IMR-90 (cell line): ENCODE measurements around the gene CAMTA1. TPM values are rescaled to one million over a fixed set of nuclear protein-coding genes. Genes with fewer than 3 reads are reported as not detected.

Experiments used
- ATAC-seq: fragments of 200-7000 bp; cut with Tn5 transposase; 2 replicates; pipeline ENCODE4 v1.9.1; 2020; ENCODE audit warnings: low read depth, mild to moderate bottlenecking, moderate library complexity
- BruUV-seq: library from RNA; stranded (reverse); fragments of 400-500 nt; replicated peaks from 2 replicates; lab custom pipeline; 2021; lab: Mats Ljungman, UMichigan
- CTCF ChIA-PET: fragments of 300-600 bp; formaldehyde crosslinking; extraction: SDS; loops from one replicate; lab custom pipeline; 2021; ENCODE audit warnings: antibody characterized with exemption; lab: Yijun Ruan, JAX
- POLR2A ChIA-PET: fragments of 300-600 bp; sonication (Branson Sonifier 250); formaldehyde crosslinking; loops from one replicate; lab custom pipeline; 2022; ENCODE audit warnings: antibody characterized with exemption; ENCODE audit not compliant: unreplicated experiment; lab: Charles Lee
- DNase-seq: peaks from one replicate; pipeline ENCODE4 v3.0.0; 2013
- H2AFZ ChIP-seq: replicated peaks from 2 replicates; pipeline ENCODE3; 2013; ENCODE audit warnings: low read length, mild to moderate bottlenecking; ENCODE audit not compliant: poor library complexity
- H2AK5ac ChIP-seq: 2 replicates; pipeline ENCODE4 v1.6.1; 2013; ENCODE audit warnings: low read depth, low read length, inconsistent platforms
- H2AK9ac ChIP-seq: replicated peaks from 2 replicates; pipeline ENCODE3; 2013; ENCODE audit warnings: mild to moderate bottlenecking, low read depth, low read length, moderate library complexity; ENCODE audit not compliant: poor library complexity
- H2BK120ac ChIP-seq: 2 replicates; pipeline ENCODE4 v1.6.1; 2013; ENCODE audit warnings: low read depth, low read length, inconsistent platforms
- H2BK15ac ChIP-seq: 3 replicates; pipeline ENCODE4 v1.6.1; 2013; ENCODE audit warnings: low read depth, low read length, inconsistent platforms
- H2BK20ac ChIP-seq: 2 replicates; pipeline ENCODE4 v1.6.1; 2013; ENCODE audit warnings: low read depth, mild to moderate bottlenecking, inconsistent platforms, low read length, moderate library complexity
- H2BK5ac ChIP-seq: 2 replicates; pipeline ENCODE4 v1.6.1; 2013; ENCODE audit warnings: mild to moderate bottlenecking, low read depth, low read length, inconsistent platforms; ENCODE audit not compliant: poor library complexity, severe bottlenecking
- H3K14ac ChIP-seq: replicated peaks from 2 replicates; pipeline ENCODE4 v1.6.1; 2013; ENCODE audit warnings: low read depth, low read length, inconsistent platforms
- H3K18ac ChIP-seq: 2 replicates; pipeline ENCODE4 v1.6.1; 2013; ENCODE audit warnings: low read depth, low read length, control low read depth
- H3K23ac ChIP-seq: 2 replicates; pipeline ENCODE4 v1.6.1; 2013; ENCODE audit warnings: low read depth, low read length, inconsistent platforms
- H3K27ac ChIP-seq: 2 replicates; pipeline ENCODE4 v1.5.1; 2013; ENCODE audit warnings: mild to moderate bottlenecking, control low read depth, low read length; ENCODE audit not compliant: insufficient read depth
- H3K27me3 ChIP-seq: 2 replicates; pipeline ENCODE4 v1.6.1; 2013; ENCODE audit warnings: low read length; ENCODE audit not compliant: control insufficient read depth, insufficient read depth
- H3K36me3 ChIP-seq: 2 replicates; pipeline ENCODE4 v1.6.1; 2013; ENCODE audit warnings: low read length, mixed read lengths; ENCODE audit not compliant: control insufficient read depth, insufficient read depth
- H3K4ac ChIP-seq: 2 replicates; pipeline ENCODE4 v1.6.1; 2013; ENCODE audit warnings: low read depth, low read length, inconsistent platforms
- H3K4me1 ChIP-seq: 2 replicates; pipeline ENCODE4 v1.6.1; 2013; ENCODE audit warnings: low read length, mixed read lengths; ENCODE audit not compliant: control insufficient read depth, insufficient read depth
- H3K4me2 ChIP-seq: 2 replicates; pipeline ENCODE4 v1.6.1; 2013; ENCODE audit warnings: low read depth, mild to moderate bottlenecking, control low read depth, low read length, moderate library complexity
- H3K4me3 ChIP-seq: 2 replicates; pipeline ENCODE4 v1.5.1; 2013; ENCODE audit warnings: low read depth, mild to moderate bottlenecking, control low read depth, low read length, moderate library complexity; ENCODE audit not compliant: insufficient read depth
- H3K56ac ChIP-seq: 2 replicates; pipeline ENCODE4 v1.6.1; 2013; ENCODE audit warnings: low read length, inconsistent platforms; ENCODE audit not compliant: insufficient read depth; ENCODE audit errors: extremely low read depth
- H3K79me1 ChIP-seq, 2 experiments: 2 replicates each; pipeline ENCODE4 v1.6.1; 2013; ENCODE audit warnings: low read length in 2 of 2, inconsistent platforms in 1 of 2, low read depth in 1 of 2
- H3K9ac ChIP-seq: 2 replicates; pipeline ENCODE4 v1.6.1; 2013; ENCODE audit warnings: low read depth, low read length, control low read depth
- H3K9me1 ChIP-seq: 2 replicates; pipeline ENCODE4 v1.6.1; 2013; ENCODE audit warnings: low read length, inconsistent platforms; ENCODE audit not compliant: insufficient read depth
- H3K9me3 ChIP-seq: 2 replicates; pipeline ENCODE4 v1.6.1; 2013; ENCODE audit warnings: low read length; ENCODE audit not compliant: control insufficient read depth, insufficient read depth
- H4K20me1 ChIP-seq: 2 replicates; pipeline ENCODE4 v1.6.1; 2013; ENCODE audit warnings: low read length, inconsistent platforms; ENCODE audit not compliant: insufficient read depth
- H4K5ac ChIP-seq: 2 replicates; pipeline ENCODE4 v1.6.1; 2013; ENCODE audit warnings: mild to moderate bottlenecking, low read depth, low read length, control low read depth
- H4K8ac ChIP-seq, 2 experiments: 2 replicates each; pipeline ENCODE4 v1.6.1; 2013; ENCODE audit warnings: low read depth in 2 of 2, low read length in 2 of 2, control low read depth in 1 of 2, inconsistent platforms in 1 of 2
- H4K91ac ChIP-seq: 2 replicates; pipeline ENCODE4 v1.6.1; 2013; ENCODE audit warnings: low read depth, low read length, inconsistent platforms; ENCODE audit not compliant: insufficient read depth
- CHD1 ChIP-seq: IDR thresholded peaks from 2 replicates; pipeline ENCODE4 v1.6.1; 2012; ENCODE audit warnings: low read depth, low read length, improper control_type of control experiment
- FOS ChIP-seq: fragments of 150-350 bp; IDR thresholded peaks from 2 replicates; pipeline ENCODE4 v1.6.1; 2016; ENCODE audit warnings: low read depth, low read length
- NFE2L2 ChIP-seq: fragments of 150-350 bp; IDR thresholded peaks from 2 replicates; pipeline ENCODE4 v1.6.1; 2016; ENCODE audit warnings: low read depth, mild to moderate bottlenecking, low read length
- POLR2A ChIP-seq: IDR thresholded peaks from 2 replicates; pipeline ENCODE4 v1.6.1; 2012; ENCODE audit warnings: mild to moderate bottlenecking, low read depth, low read length
- RFX5 ChIP-seq: IDR thresholded peaks from 2 replicates; pipeline ENCODE4 v1.8.0; 2012; ENCODE audit warnings: low read depth, mild to moderate bottlenecking, low read length, moderate library complexity
- USF2 ChIP-seq: fragments of 150-350 bp; IDR thresholded peaks from 2 replicates; pipeline ENCODE4 v1.6.1; 2017; ENCODE audit warnings: mild to moderate bottlenecking, antibody characterized with exemption, low read length, low read depth
- WGBS, 2 experiments: methylation state at CpG; one replicate each; pipeline versions ENCODE4 v1.1.5 to v1.1.7; 2013; ENCODE audit warnings: missing lambda C conversion rate in 2 of 2; ENCODE audit not compliant: insufficient read length in 1 of 2; ENCODE audit errors: extremely low coverage in 2 of 2; 5-methylcytosine and 5-hydroxymethylcytosine counted together
- dilution Hi-C: fragments of 300-500 bp; cut with HindIII; formaldehyde crosslinking; loops from one replicate; pipeline ENCODE4 v1.14.3; 2018; ENCODE audit warnings: low sequenced_read_pairs; ENCODE audit not compliant: unreplicated experiment
- in situ Hi-C: fragments of 300-500 bp; cut with MboI; formaldehyde crosslinking; loops from 3 replicates; pipeline ENCODE4 v1.14.3; 2019; ENCODE audit warnings: low sequenced_read_pairs, inconsistent platforms, mixed read lengths
- intact Hi-C: fragments of 100-400 bp; cut with micrococcal nuclease; formaldehyde crosslinking; loops from 2 replicates; pipeline ENCODE4 v1.10.0; 2022
- polyA plus RNA-seq, 3 experiments: library from polyadenylated mRNA; depleted of rRNA; stranded (reverse); fragments of >200 nt; gene quantifications; 2 replicates each; pipeline ENCODE4 v1.2.3, GENCODE V29; 2012; ENCODE audit warnings: low replicate concordance in 1 of 3
- total RNA-seq: library from RNA; depleted of rRNA; stranded (reverse); fragments of >200 nt; gene quantifications from 2 replicates; pipeline ENCODE4 v1.2.3, GENCODE V29; 2012

The CAMTA1 gene
- total and polyA plus RNA-seq, 2 of the 4 experiments (the other 2 are of a cell fraction) = 35.5 to 74.3 TPM

GRCh38 chr1:6998267-6998666 lies 213.0 kb downstream of the CAMTA1 start:
- Histone ChIP-seq H3K79me1 (no peaks in the 10 kb centered on the region), H4K8ac (no peak overlapping the region), H3K4me2 (no peak overlapping the region), H2BK20ac (no peak overlapping the region), H3K9me1 (no peaks in the 10 kb centered on the region), H2AK9ac (no peak overlapping the region), H2AK5ac (no peak overlapping the region), H2BK15ac (no peak overlapping the region), H3K9me3 (no peaks in the 10 kb centered on the region), H2BK120ac (no peak overlapping the region), H3K23ac (no peak overlapping the region), H4K20me1 (no peaks in the 10 kb centered on the region), H2BK5ac (no peak overlapping the region), H4K5ac (no peak overlapping the region), H4K91ac (no peak overlapping the region), H3K27me3 (peaks cover 20% of the 10 kb centered on the region), H3K27ac (no peak overlapping the region), H3K36me3 (no peaks in the 10 kb centered on the region), H2AFZ (peak overlapping the region; percentile 43), H3K4me3 (no peak overlapping the region), H3K14ac (no peak overlapping the region), H3K18ac (no peak overlapping the region), H3K4me1 (no peaks in the 10 kb centered on the region), H3K9ac (no peak overlapping the region), H3K4ac (no peak overlapping the region), H3K56ac (no peak overlapping the region)
- TF ChIP-seq POLR2A (no peak), RFX5 (no peak), NFE2L2 (no peak), CHD1 (no peak), FOS (no peak), USF2 (no peak)
- in situ Hi-C loops (no loop called here), intact Hi-C loops (no loop called here), dilution Hi-C loops (no loop called here)
- ATAC-seq (no peak), DNase-seq (no peak)
- ChIA-PET POLR2A (no interaction called here), CTCF (no interaction called here)
- 51% methylated on average over 6 of the region's 10 CpGs; no CpG with 5 or more reads in 1 of the 2 experiments for whole genome bisulfite sequencing, 2 experiments
- BruUV-seq = no TSS peak
